ENCODE data around the gene OSBPL5. TPM values are rescaled to one million over a fixed set of nuclear protein-coding genes. Genes with fewer than 3 reads are reported as not detected.

The OSBPL5 gene
- total and polyA plus RNA-seq, 2 of the 4 experiments (the other 2 are of a cell fraction), result 14.9 to 22.3 TPM

DNA sequence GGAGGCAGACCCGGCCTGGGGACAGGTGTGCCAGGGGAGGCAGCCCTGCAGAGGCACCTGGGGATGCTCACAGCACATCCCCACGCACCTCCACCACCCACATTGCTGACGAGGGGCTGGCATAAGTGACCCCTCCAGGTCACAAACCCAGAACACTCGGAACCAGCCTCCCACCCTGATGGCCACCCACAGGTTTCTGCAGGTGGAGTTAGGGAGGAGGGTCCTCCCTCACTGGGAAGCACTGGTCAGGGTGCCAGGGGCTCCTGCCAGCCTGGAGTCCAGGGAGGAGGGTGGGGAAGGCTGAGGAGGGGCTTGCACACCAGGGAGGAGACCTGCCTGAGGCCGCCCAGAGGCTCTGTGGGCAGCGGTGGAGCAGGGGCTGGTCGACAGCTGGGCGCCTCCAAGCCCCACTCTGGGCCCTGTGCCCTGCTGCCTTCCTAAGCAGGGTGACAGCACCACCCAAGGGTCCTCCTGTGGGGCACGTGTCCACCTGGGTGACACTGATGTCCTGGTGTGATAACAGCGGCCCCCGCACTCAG lies 56.9 kb downstream of the OSBPL5 start:
- H3K4ac ChIP-seq (ENCODE audit: low read depth, low read length), result no peak overlapping the region
- H3K9me3 ChIP-seq (ENCODE audit: control insufficient read depth, insufficient read depth, low read length), result no peaks in the 10 kb centered on the region
- H2BK15ac ChIP-seq (ENCODE audit: low read depth, low read length), result no peak overlapping the region
- H2BK20ac ChIP-seq (ENCODE audit: low read depth, low read length), result no peak overlapping the region
- no peak overlapping the region for H2BK120ac ChIP-seq (ENCODE audit: low read depth, low read length)
- no peak overlapping the region for H3K9ac ChIP-seq (ENCODE audit: low read depth, low read length)
- no peak overlapping the region for H3K18ac ChIP-seq (ENCODE audit: low read depth, low read length)
- WGBS, 2 experiments (ENCODE audit: extremely low coverage in 2 of 2, insufficient read length in 1 of 2), result 100% methylated on average over 2 of the region's 11 CpGs; no CpG with 5 or more reads in 1 of the 2 experiments
- no peak overlapping the region for H4K5ac ChIP-seq (ENCODE audit: low read depth, low read length)
- H3K27ac ChIP-seq (ENCODE audit: insufficient read depth, low read length), result no peak overlapping the region
- H3K9me1 ChIP-seq (ENCODE audit: insufficient read depth, low read length), result peaks cover 3% of the 10 kb centered on the region; the same call in 1 of the 2 replicates
- H4K8ac ChIP-seq (ENCODE audit: low read depth in 2 of 2, low read length in 2 of 2), result no peak overlapping the region
- ChIA-PET POLR2A (ENCODE audit: unreplicated experiment) (no interaction called here), CTCF (no interaction called here)
- H2BK5ac ChIP-seq (ENCODE audit: low read depth, low read length, poor library complexity, severe bottlenecking), result no peak overlapping the region
- no peak overlapping the region for H3K56ac ChIP-seq (ENCODE audit: extremely low read depth, insufficient read depth, low read length)
- intact Hi-C loops (cut with micrococcal nuclease), result no loop called here
- no peak overlapping the region for H3K4me3 ChIP-seq (ENCODE audit: insufficient read depth, low read depth, low read length)
- peaks cover 0 to 6% of the 10 kb centered on the region in 2 experiments; a peak in 1 of 4 replicates for H3K79me1 ChIP-seq (ENCODE audit: low read depth in 1 of 2, low read length in 2 of 2)
- no peak overlapping the region for H2AK5ac ChIP-seq (ENCODE audit: low read depth, low read length)
- H3K14ac ChIP-seq (replicated peaks; ENCODE audit: low read depth, low read length), result no peak overlapping the region
- H4K20me1 ChIP-seq (ENCODE audit: insufficient read depth, low read length), result no peaks in the 10 kb centered on the region; the same call in 1 of the 2 replicates
- dilution Hi-C loops (cut with HindIII; ENCODE audit: low sequenced_read_pairs, unreplicated experiment), result no loop called here
- H3K36me3 ChIP-seq (ENCODE audit: control insufficient read depth, insufficient read depth, low read length), result peaks cover 42% of the 10 kb centered on the region
- in situ Hi-C loops (cut with MboI; ENCODE audit: low sequenced_read_pairs), result no loop called here
- no peak overlapping the region for H3K4me2 ChIP-seq (ENCODE audit: low read depth, low read length)
- no peaks in the 10 kb centered on the region for H3K27me3 ChIP-seq (ENCODE audit: control insufficient read depth, insufficient read depth, low read length)
- no peak overlapping the region for H2AK9ac ChIP-seq (replicated peaks; ENCODE audit: low read depth, low read length, poor library complexity)
- no peak for DNase-seq
- peaks cover 2% of the 10 kb centered on the region; the same call in 1 of the 2 replicates for H3K4me1 ChIP-seq (ENCODE audit: control insufficient read depth, insufficient read depth, low read length)
- H4K91ac ChIP-seq (ENCODE audit: insufficient read depth, low read depth, low read length), result no peak overlapping the region
- no TSS peak for BruUV-seq (replicated peaks)
- H2AFZ ChIP-seq (replicated peaks; ENCODE audit: low read length, poor library complexity), result no peak overlapping the region
- ATAC-seq (ENCODE audit: low read depth), result no peak
- no peak overlapping the region for H3K23ac ChIP-seq (ENCODE audit: low read depth, low read length)
- no peak for TF ChIP-seq CEBPB (IDR thresholded peaks at IDR 0.05; ENCODE audit: low read depth, low read length)
- no peak for TF ChIP-seq FOS (IDR thresholded peaks at IDR 0.05; ENCODE audit: low read depth, low read length)
- TF ChIP-seq NFE2L2 (IDR thresholded peaks at IDR 0.05; ENCODE audit: low read depth, low read length), result no peak
- TF ChIP-seq MAFK (IDR thresholded peaks at IDR 0.05; ENCODE audit: low read depth, low read length), result no peak
- TF ChIP-seq CTCF (conservative IDR thresholded peaks at IDR 0.05; ENCODE audit: low read depth, low read length), result no peak
- TF ChIP-seq RAD21 (IDR thresholded peaks at IDR 0.05; ENCODE audit: low read length), result no peak
- TF ChIP-seq MAZ (IDR thresholded peaks at IDR 0.05; ENCODE audit: borderline replicate concordance, low read depth, low read length), result no peak
- TF ChIP-seq MXI1 (IDR thresholded peaks at IDR 0.05; ENCODE audit: borderline replicate concordance, low read depth, low read length), result no peak
- TF ChIP-seq, protein P1, sequence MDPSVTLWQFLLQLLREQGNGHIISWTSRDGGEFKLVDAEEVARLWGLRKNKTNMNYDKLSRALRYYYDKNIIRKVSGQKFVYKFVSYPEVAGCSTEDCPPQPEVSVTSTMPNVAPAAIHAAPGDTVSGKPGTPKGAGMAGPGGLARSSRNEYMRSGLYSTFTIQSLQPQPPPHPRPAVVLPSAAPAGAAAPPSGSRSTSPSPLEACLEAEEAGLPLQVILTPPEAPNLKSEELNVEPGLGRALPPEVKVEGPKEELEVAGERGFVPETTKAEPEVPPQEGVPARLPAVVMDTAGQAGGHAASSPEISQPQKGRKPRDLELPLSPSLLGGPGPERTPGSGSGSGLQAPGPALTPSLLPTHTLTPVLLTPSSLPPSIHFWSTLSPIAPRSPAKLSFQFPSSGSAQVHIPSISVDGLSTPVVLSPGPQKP (IDR thresholded peaks at IDR 0.05; ENCODE audit: borderline replicate concordance, low read depth, low read length), result no peak
- TF ChIP-seq, protein P2, sequence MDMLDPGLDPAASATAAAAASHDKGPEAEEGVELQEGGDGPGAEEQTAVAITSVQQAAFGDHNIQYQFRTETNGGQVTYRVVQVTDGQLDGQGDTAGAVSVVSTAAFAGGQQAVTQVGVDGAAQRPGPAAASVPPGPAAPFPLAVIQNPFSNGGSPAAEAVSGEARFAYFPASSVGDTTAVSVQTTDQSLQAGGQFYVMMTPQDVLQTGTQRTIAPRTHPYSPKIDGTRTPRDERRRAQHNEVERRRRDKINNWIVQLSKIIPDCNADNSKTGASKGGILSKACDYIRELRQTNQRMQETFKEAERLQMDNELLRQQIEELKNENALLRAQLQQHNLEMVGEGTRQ (IDR thresholded peaks at IDR 0.05; ENCODE audit: low read depth, low read length), result no peak
- no peak for TF ChIP-seq RFX5 (IDR thresholded peaks at IDR 0.05; ENCODE audit: low read depth, low read length)
- no peak for TF ChIP-seq RCOR1 (IDR thresholded peaks at IDR 0.05; ENCODE audit: insufficient replicate concordance, low read length)

All from IMR-90 (cell line).